ENCODE measurements around the gene SLCO3A1.

- TF ChIP-seq CTCF (IDR thresholded peaks at IDR 0.05): no peak
- no peak for TF ChIP-seq POLR2AphosphoS5 (IDR thresholded peaks at IDR 0.05)
- TF ChIP-seq POLR2A (IDR thresholded peaks at IDR 0.05): no peak
These were observed 214.6 kb downstream of the SLCO3A1 start for GRCh38 chr15:92068121-92068520.
